Activated T-cell treated with anti-CD3 and anti-CD28 coated beads, Interleukin-2, amount 50 U/mL, for 72 hours (primary cell): Measurements from ENCODE around the gene PLXNB1. TPM values are rescaled to one million over a fixed set of nuclear protein-coding genes. Genes with fewer than 3 reads are reported as not detected.
A peak's percentile ranks its signal among the peaks of the same experiment; 100 is the strongest.
"Not testable (repeated sequence)": the region's sequence is repeated elsewhere in the genome, so short reads cannot be mapped to it uniquely, and the experiment has no call there.

Source experiments
- ATAC-seq, 2 donors: fragments of 150-1000 bp; cut with Tn5 transposase; replicated peaks in 1 of 2; 2 replicates each; pipeline ENCODE4 v1.10.0; 2021; ENCODE audit warnings: moderate library complexity in 2 of 2, mild to moderate bottlenecking in 1 of 2
- DNase-seq, 2 donors: peaks; one replicate each; pipeline ENCODE4 v3.0.0; 2021 to 2022; ENCODE audit warnings: mixed read lengths in 1 of 2
- H3K27ac Mint-ChIP-seq: one replicate; pipeline ENCODE4 v1.8.0; 2022; ENCODE audit warnings: mild to moderate bottlenecking, moderate library complexity, mixed read lengths
- H3K27me3 Mint-ChIP-seq: one replicate; pipeline ENCODE4 v1.8.0; 2022; ENCODE audit warnings: low read depth, mixed read lengths
- H3K36me3 Mint-ChIP-seq, 2 donors: one replicate each; pipeline ENCODE4 v1.8.0; 2022; ENCODE audit warnings: mixed read lengths in 2 of 2, mild to moderate bottlenecking in 1 of 2; ENCODE audit not compliant: insufficient read depth in 2 of 2
- H3K4me1 Mint-ChIP-seq: one replicate; pipeline ENCODE4 v1.8.0; 2022; ENCODE audit warnings: low read depth, mixed read lengths
- H3K4me3 Mint-ChIP-seq, 2 donors: one replicate each; pipeline ENCODE4 v1.8.0; 2022; ENCODE audit warnings: mild to moderate bottlenecking in 2 of 2, mixed read lengths in 2 of 2, moderate library complexity in 2 of 2
- H3K9me3 Mint-ChIP-seq, 2 donors: one replicate each; pipeline ENCODE4 v1.8.0; 2022; ENCODE audit warnings: mixed read lengths in 2 of 2
- total RNA-seq, 2 donors: library from RNA; stranded (reverse); gene quantifications; one replicate each; pipeline ENCODE4 v1.2.3, GENCODE V29; 2022

PLXNB1 gene
- total RNA-seq, result 1 to 10 TPM; 3.2 to 6.1 TPM

DNA sequence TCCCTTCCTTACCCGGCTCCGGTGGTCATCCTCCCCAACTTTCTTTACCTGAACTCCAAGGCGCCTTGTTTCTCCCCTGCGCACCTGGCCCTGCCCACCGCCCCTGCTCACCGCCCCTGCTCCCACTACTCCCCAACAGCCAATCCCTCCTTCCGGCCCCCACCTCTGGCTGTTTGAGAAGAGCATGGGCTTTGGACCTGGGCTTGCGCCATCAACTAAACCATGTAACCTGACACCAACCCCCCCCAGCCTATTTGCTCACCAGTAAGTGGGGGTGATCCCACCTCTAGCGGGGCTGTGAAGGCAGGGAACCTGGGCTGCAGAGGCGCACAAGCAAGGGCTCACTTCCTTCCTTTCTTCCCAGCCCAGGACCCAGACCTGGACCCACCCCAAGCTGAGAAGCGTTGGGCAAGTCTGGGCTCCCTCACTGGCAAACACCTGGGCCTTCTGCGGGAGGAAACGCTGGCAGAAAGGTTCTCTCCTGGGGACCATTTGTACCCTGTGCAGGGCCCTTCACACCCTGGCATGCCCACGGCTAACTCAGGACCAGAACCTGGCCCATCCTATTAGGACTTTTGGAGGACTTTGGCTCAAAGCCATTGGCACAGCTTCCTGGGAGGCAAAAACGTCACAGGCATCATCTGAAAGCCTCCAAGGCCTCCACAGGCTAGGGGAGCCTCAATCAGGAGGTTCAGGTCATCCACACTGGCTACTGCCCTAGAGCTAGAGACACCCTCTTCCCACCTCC is at the start of gene PLXNB1:
Gene PLXNB1 (minus strand): TSS at position 127 of the 748 bp plus-strand sequence. CDS start 5,475 bp downstream, outside the sequence.
- Mint-ChIP-seq H3K27me3 (peaks cover 19% of the 10 kb centered on the region), H3K27ac (no peak within 1 kb of the TSS), H3K4me1 (no peaks in the 10 kb centered on the region), H3K9me3 (no peaks in the 10 kb centered on the region), H3K36me3 (peaks cover 0 to 2% of the 10 kb centered on the region in 2 donors), H3K4me3 (peak within 1 kb of the TSS; percentile 78 to 90)
- ATAC-seq (peak; percentile 6 to 19), DNase-seq (no peak)

- Mint-ChIP-seq H3K4me1 (peaks cover 44% of the 10 kb centered on the region), H3K9me3 (no peaks in the 10 kb centered on the region), H3K27ac (peak overlapping the region; percentile 48), H3K27me3 (no peaks in the 10 kb centered on the region), H3K4me3 (peak overlapping the region; percentile 64 to 74), H3K36me3 (no peaks in the 10 kb centered on the region)
- peak; percentile 74 to 81 for ATAC-seq
- peak; percentile 53 to 61 for DNase-seq
These were observed 49.0 kb upstream of the PLXNB1 start for GRCh38 chr3:48478626-48479555.

DNA sequence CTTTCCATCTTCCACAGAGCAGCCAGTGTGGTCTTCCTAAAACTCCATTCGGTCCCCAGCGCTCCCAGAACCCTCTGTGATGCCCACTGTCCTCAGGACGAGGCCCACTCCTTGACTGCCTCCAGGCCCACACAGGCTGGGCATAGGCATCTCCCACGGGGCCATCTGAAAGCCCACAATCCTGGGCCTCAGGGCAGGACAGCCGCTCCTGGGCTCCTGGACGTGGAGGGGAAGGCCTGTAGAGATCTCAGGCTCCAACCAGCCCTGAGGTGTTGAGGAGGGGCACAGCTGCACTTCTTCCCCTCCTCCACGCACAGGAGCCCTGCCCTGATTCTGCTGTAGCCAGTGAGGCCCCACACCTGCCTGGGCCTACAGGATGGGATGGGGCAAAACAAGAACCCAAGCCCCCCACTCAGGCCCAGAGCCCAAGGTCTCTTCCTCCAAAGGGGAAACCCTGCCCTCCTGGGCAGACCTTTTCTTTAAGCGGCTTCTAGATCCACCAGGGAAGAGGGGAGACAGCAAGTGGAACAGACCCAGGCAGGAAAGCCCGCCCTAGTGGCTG is 48.2 kb upstream of the PLXNB1 start:
- ATAC-seq (no peak), DNase-seq (peak in 1 of 2 donors; percentile 5)
- H3K36me3 Mint-ChIP-seq, result no peaks in the 10 kb centered on the region
- peak overlapping the region; percentile 48 for H3K27ac Mint-ChIP-seq
- H3K9me3 Mint-ChIP-seq, result no peaks in the 10 kb centered on the region
- peak overlapping the region; percentile 64 to 74 for H3K4me3 Mint-ChIP-seq
- H3K27me3 Mint-ChIP-seq, result no peaks in the 10 kb centered on the region
- peaks cover 52% of the 10 kb centered on the region for H3K4me1 Mint-ChIP-seq

DNA sequence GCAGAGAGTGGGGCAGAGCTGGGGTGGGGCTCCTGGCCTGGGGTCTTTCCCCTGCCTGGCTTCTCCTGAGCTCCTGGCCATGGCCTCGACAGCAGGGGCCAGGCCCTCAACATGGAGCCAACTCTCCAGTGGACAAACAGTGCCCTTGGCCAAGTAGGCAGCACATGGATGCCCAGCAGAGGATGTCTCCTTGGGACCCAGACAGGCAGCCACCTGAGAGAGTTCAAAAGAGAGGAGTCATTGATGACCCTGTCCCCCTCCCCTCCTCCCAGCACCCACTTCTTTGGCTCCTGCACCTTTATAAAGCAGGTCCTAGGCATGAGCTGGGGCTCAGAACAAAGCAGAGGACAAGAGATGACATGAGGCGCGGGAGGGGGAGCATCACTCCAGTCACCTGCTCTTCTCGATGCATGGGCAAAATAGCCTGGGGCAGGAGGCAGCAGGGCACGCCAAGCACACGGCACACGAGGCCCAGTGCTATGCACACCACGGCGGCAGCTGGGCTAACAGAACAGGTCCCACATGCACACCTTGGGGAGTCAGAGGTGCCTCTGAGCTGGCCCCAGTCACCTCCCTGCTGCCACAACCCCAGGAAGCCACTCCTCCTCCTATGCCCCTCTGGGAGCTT is 46.7 kb upstream of the PLXNB1 start:
- no peak overlapping the region for H3K4me3 Mint-ChIP-seq
- ATAC-seq (no peak), DNase-seq (no peak)
- H3K4me1 Mint-ChIP-seq, result peaks cover 58% of the 10 kb centered on the region
- no peaks in the 10 kb centered on the region for H3K9me3 Mint-ChIP-seq
- peak overlapping the region; percentile 70 for H3K27ac Mint-ChIP-seq
- H3K36me3 Mint-ChIP-seq, result no peaks in the 10 kb centered on the region
- H3K27me3 Mint-ChIP-seq, result no peaks in the 10 kb centered on the region

GRCh38 chr3:48475188-48475587 is 45.3 kb upstream of the PLXNB1 start:
- Mint-ChIP-seq H3K4me3 (no peak overlapping the region), H3K4me1 (peaks cover 66% of the 10 kb centered on the region), H3K27me3 (no peaks in the 10 kb centered on the region), H3K9me3 (no peaks in the 10 kb centered on the region), H3K27ac (peak overlapping the region; percentile 58), H3K36me3 (peaks cover 0 to 2% of the 10 kb centered on the region in 2 donors)
- ATAC-seq (no peak), DNase-seq (no peak)

DNA sequence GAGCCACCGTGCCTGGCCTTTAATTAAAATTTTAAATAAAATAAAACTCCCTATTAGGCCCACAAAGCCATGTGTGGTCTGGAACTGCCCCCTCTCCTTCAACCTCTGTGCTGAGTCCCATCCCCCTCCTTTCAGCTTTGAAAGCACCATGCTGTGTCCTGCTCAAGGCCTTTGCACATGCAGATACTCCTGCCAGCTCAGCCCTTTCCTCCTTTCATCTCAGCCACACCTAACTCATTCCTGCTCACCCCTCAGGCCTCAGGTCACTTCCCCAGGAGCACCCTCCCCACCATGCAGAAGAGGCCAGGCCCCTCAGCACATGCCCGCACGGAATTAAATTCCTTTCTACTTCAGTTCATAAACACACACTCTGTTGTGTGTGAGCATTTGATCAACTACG is 44.7 kb upstream of the PLXNB1 start:
- no peak for DNase-seq
- peak overlapping the region; percentile 58 for H3K27ac Mint-ChIP-seq
- no peaks in the 10 kb centered on the region for H3K27me3 Mint-ChIP-seq
- peak overlapping the region in 1 of 2 donors; percentile 9 for H3K4me3 Mint-ChIP-seq
- peaks cover 0 to 2% of the 10 kb centered on the region in 2 donors for H3K36me3 Mint-ChIP-seq
- no peak for ATAC-seq
- no peaks in the 10 kb centered on the region for H3K9me3 Mint-ChIP-seq
- peaks cover 66% of the 10 kb centered on the region for H3K4me1 Mint-ChIP-seq

DNA sequence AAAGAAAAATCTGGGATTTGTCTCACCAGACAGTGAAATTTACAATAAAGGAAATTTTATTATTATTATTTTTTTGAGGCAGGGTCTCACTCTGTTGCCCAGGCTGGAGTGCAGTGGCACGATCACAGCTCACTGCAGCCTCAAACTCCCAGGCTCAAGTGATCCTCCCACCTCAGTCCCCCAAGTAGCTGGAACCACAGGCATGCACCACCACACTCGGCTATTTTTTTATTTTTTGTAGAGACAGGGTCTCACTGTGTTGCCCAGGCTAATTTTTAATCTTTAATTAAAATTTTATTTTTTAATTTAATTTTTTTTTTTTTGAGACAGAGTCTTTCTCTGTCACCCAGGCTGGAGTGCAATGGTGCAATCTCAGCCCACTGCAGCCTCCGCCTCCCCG is 44.1 kb upstream of the PLXNB1 start:
- not testable (repeated sequence) for ATAC-seq, DNase-seq, H3K27me3 Mint-ChIP-seq, H3K9me3 Mint-ChIP-seq, H3K36me3 Mint-ChIP-seq, H3K27ac Mint-ChIP-seq, H3K4me3 Mint-ChIP-seq
- H3K4me1 Mint-ChIP-seq, result peaks cover 66% of the 10 kb centered on the region

- Mint-ChIP-seq H3K27ac (peak overlapping the region; percentile 85), H3K9me3 (no peaks in the 10 kb centered on the region), H3K4me1 (peaks cover 66% of the 10 kb centered on the region), H3K4me3 (peak overlapping the region; percentile 80 to 81), H3K27me3 (no peaks in the 10 kb centered on the region), H3K36me3 (peaks cover 0 to 2% of the 10 kb centered on the region in 2 donors)
- ATAC-seq (no peak), DNase-seq (no peak)
These were observed 43.7 kb upstream of the PLXNB1 start for GRCh38 chr3:48473617-48473952.

DNA sequence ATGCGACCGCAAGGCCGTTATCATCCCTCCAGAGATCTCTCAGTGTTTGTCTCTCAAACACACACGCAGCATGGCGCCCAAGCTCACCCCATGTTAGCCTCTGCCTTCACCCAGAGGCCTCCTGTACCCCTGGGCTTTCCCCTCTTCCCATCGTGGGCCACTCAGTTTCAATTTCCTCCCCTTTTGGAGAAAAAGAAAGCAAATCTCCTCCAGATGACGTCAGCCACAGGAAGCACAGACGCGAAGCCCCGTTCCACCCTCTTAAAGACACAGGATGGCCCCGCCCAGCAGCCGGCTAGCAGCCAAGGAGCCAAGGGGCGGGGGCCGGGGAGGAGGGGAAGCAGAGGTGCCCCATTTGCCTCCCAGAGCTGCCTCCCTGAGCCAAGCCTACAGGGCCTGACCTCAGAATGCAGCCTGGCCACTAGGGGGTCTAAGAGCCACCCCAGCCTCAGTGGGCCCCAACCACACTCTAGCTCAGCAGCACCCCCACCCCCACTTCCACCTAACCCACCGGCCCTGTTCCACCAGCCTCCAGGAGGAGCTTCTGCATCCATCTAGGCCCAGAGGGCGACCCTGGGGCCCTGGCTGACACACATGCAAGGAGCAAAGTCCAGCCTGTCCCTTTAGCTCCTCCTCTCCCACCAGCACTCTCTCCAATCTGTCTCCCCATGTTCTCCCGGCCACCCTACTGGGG is 43.2 kb upstream of the PLXNB1 start:
- peak; percentile 88 to 90 for ATAC-seq
- peak overlapping the region; percentile 80 to 81 for H3K4me3 Mint-ChIP-seq
- no peaks in the 10 kb centered on the region for H3K27me3 Mint-ChIP-seq
- peaks cover 66% of the 10 kb centered on the region for H3K4me1 Mint-ChIP-seq
- H3K27ac Mint-ChIP-seq, result peak overlapping the region; percentile 93
- H3K36me3 Mint-ChIP-seq, result peaks cover under 1 to 2% of the 10 kb centered on the region in 2 donors
- no peaks in the 10 kb centered on the region for H3K9me3 Mint-ChIP-seq
- peak; percentile 95 to 97 for DNase-seq

GRCh38 chr3:48472673-48472922 is 42.7 kb upstream of the PLXNB1 start:
- Mint-ChIP-seq H3K4me1 (peaks cover 66% of the 10 kb centered on the region), H3K27ac (peak overlapping the region; percentile 93), H3K4me3 (peak overlapping the region; percentile 80 to 81), H3K9me3 (no peaks in the 10 kb centered on the region), H3K27me3 (no peaks in the 10 kb centered on the region), H3K36me3 (peaks cover 2 to 6% of the 10 kb centered on the region in 2 donors)
- DNase-seq (no peak), ATAC-seq (no peak)

DNA sequence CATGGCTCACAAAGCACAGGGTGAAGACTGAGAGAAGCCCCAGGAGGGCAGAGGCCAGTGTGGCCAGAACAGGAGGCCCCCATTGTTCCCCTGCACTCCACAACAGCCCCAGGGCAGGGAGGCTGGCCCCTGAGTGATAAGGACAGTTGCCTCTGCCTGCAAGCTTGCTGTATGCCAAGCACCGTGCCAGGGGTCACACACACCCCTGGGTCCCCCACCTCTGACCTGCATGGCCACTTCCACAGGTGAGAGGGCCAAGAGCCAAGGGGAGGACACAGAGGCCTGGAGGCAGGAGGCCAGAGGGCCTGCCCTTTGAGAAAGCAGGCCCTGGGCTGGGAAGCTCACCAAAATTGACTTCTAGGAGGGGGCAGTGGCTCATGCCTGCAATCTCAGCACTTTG is 40.4 kb upstream of the PLXNB1 start:
- Mint-ChIP-seq H3K4me3 (peak overlapping the region; percentile 30 to 56), H3K27ac (peak overlapping the region; percentile 64), H3K36me3 (peaks cover 4 to 14% of the 10 kb centered on the region in 2 donors), H3K9me3 (no peaks in the 10 kb centered on the region), H3K27me3 (no peaks in the 10 kb centered on the region), H3K4me1 (peaks cover 78% of the 10 kb centered on the region)
- DNase-seq (no peak), ATAC-seq (no peak)

GRCh38 chr3:48469046-48469915 is 39.4 kb upstream of the PLXNB1 start:
- H3K4me3 Mint-ChIP-seq, result peak overlapping the region; percentile 49 to 96
- H3K27me3 Mint-ChIP-seq, result no peaks in the 10 kb centered on the region
- ATAC-seq, result no peak
- no peak for DNase-seq
- no peaks in the 10 kb centered on the region for H3K9me3 Mint-ChIP-seq
- H3K27ac Mint-ChIP-seq, result peak overlapping the region; percentile 56
- peaks cover 4 to 14% of the 10 kb centered on the region in 2 donors for H3K36me3 Mint-ChIP-seq
- peaks cover 75% of the 10 kb centered on the region for H3K4me1 Mint-ChIP-seq
